Measurements from ENCODE around the gene CDK19.
"Not testable (repeated sequence)": the region's sequence is repeated elsewhere in the genome, so short reads cannot be mapped to it uniquely, and the experiment has no call there.

Gene CDK19

DNA sequence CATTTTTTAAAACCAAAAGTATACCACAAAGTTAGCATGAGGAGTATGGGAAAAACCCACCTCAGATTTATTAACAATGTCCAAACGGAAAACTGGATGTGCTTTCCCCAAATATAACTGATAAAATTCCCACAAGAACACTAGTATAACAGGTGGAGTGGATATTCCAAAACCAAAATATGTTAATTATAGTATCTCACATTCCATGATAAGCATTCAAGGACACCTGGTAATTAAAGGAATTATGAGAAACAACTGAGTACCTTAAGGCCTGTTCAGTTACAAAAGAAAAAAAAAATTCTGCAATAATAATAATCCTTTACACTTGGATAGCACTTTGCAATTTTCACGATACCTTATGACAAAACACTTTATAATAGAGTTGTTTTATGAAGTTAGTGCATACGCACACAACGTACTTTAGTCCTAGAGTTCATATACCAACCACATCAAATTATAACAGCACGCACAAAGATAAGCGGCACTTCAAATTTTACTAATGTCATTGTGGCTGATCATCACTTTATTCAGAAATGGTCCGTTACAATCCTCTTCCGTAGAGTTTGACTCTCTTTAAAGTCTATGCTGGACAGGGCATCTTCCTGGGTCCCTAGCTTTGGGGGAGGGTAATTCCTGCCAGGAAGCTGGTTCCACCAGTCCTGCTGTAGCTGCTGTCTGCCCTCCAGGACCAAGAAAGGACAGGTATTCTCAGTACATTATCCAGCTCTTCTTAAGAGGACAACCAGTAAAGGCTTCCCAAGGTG, 1.7 kb downstream of the CDK19 start:
- no peak for DNase-seq

DNA sequence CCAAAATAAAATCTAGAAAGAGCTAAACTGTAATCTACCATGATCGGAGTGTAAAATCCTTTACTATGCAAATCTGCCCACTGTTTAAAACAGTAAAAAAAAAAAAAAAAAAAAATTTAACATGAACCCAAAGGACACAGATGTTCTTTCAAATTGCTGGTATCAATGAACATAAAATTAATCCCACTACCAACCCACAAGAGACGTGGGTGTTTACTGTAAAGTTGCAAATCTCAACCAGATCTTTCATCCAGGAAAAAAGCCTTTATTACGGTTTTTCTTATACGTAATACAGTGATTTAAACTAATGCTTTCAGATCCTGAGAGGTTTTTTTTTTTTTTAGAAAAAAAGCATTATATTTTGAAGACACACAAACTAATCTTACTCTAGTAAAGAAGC, 2.5 kb downstream of the CDK19 start:
- DNase-seq: no peak

DNA sequence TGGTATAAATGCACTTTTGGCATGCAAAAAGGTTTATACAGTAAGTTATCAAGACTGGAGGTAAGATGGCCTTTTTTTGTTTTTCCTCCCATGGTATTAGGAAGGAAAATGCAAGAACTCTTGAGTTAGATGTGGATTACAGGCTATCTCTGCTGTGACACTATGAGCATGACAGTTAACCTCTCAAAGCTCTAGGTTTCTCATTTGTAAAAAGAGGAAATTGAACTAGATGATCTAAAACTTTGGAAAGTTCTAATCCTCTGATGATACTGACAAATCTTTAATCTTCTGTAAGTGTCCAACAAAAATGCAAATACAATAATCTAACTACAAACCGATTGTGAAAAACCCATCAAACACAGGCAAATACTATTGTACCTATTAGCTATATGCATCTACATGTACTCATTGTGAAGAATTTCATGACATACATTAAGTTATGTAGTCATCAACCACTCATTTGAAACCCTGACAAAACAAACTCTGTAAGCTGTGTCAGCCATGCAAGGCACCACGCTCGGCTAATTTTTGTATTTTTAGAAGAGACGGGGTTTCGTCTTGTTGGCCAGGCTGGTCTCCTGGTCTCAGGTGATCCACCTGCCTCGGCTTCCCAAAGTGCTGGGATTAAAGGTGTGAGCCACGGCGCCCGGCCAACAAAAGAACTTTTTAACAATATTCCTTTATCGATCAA, 4.2 kb downstream of the CDK19 start:
- DNase-seq: peak; percentile 52

DNA sequence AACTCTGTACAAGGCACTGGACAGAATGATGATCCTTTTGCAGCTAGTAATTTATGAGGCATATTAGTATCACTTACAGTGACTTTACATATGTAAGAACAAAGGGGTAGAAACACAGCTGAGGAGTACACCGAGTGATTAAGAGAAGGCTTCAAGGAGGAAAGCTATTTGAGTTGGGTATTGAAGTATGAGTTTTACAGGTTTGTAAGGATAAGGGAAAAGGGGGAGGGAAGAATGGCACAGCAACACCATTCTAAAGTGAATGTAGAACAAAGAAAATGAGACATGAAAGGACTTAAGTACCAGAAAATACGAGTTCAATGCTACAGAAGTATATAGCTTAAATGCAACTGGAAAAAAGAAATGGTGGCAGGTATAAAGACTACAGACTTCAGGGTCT, 5.5 kb downstream of the CDK19 start:
- no peak for DNase-seq

DNA sequence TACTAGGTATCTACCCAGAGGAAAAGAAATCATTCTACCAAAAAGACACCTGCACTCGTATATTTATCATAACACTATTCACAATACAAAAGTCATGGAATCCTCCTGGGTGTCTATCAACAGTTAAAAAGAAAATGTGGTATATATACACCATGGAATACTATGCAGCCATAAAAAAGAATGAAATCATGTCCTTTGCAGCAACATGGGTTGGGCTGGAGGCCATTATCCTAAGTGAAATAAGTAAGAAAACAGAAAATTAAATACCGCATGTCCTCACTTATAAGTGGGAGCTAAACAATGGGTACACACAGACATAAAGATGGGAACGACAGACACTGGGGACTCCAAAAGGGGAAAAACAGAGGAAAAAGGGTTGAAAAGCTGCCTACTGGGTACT, 13.1 kb downstream of the CDK19 start:
- not testable (repeated sequence) for DNase-seq

DNA sequence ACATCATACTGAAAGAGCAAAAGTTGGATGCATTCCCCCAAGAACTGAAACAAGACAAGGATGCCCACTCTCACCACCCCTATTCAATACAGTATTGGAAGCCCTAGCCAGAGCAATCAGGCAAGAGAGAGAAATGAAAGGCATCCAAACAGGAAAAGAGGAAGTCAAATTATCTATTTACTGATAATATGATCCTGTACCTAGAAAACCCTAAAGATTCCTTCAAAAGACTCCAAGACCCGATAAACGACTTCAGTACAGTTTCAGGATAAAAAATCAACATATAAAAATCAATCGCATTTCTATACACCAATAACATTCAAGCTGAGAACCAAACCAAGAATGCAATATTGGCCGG, 14.5 kb downstream of the CDK19 start:
- no peak for DNase-seq

DNA sequence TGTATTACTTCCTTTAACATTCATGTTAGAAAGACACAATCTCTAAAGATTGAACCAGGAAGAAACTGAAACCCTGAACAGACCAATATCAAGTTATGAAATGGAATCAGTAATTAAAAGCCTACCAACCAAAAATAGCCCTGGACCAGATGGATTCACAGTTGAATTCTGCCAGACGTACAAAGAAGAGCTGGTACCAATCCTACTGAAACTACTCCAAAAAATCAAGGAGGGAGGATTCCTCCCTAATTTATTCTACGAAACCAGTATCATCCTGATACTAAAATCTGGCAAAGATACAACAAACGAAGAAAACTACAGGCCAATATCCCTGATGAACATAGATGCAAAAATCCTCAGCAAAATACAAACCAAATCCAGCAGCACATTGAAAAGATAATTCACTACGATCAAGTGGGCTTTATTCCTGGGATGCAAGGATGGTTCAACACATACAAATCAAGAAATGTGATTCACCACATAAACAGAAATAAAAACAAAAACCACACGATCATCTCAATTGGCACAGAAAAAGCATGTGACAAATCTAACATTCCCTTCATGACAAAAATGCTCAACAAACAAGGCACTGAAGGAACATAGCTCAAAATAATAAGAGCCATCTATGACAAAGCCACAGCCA, 15.0 kb downstream of the CDK19 start:
- no peak for DNase-seq

DNA sequence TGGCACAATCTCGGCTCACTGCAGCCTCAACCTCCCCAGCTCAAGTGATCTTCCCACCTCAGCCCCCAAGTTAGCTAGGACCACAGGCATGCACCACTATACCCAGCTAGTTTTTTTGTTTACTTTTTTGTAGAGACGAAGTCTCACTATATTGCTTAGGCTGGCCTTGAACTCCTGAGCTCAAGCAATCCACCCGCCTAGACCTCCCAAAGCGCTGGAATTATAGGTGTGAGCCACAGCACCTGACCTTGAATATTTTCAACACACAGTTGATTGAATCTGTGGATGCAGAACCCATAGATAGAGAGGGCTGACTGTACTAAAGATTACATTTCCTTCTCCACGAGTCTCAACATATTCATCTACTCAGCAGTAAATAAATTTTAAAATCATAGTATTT, 15.6 kb downstream of the CDK19 start:
- no peak for DNase-seq

DNA sequence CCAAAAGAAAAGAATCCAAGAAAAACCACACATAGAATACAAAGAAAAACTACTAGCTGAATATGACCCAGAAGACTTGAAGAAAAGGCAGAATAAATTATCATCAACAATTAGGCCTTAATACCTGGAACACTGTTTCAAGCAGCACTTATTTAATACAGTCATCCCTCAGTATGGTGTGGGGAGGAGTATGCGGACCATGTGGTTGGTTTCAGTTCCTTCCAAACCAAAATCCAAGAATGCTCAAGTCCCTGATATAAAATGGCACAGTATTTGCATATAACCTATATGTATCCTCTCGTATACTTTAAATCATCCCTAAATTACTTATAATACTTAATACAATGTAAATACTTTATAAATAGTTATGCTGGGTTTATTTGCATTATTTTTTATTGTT, 16.1 kb downstream of the CDK19 start:
- DNase-seq: peak; percentile 47

DNA sequence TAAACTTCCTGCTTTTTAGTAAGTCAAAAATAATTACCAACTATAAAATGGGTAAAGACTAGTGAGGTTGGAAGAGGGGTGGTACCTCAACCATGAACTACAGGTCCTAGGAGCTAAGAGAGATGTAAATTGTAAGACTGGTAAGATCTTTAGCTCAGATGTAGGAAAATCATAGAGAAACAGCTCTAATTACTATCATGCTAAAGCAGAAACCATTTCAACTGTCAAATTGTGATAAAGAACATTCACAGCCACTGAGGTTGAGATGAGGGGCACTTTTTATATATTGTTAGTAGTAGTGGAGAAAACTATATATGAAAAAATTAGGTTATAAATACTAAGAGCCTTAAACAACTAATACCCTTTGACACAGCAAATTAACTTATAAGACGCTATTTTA, 20.0 kb downstream of the CDK19 start:
- DNase-seq: no peak

DNA sequence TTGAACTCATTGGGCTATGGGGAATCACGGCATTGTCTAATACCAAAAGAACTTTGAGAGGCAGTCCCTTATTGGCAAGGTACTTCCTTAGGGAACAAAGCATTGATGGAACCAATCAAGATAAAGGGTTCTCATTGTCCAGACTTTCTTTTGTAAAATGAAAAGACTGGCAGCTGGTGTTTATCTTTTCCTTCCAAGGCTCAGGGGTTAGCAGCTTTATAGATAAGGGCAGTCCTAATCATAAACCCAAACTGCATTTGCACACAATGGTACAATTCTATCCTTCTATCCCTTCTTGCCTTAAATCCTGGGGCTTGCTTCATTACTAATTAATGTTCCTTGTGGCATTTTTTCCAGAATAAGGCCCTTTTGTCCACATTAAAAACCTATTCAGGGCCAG, 28.6 kb downstream of the CDK19 start:
- DNase-seq: no peak

DNA sequence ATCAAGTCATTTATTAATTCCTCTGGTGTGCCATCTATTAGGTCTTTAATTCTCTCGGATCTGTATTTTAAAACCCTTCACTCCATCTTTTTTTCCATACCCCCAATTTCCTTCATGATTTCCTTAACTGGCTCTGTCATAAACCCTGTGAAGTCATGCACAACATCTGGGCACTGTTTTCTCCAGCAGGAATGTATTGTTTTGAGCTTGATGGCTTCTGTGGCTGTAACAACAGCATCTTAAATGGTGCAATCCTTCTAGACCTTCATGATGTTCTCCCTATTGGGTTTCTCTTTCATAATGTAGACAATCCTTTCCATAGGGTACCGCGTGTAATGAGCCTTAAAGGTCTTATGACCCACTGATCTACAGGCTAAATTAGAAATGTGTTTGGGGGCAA, 29.0 kb downstream of the CDK19 start:
- no peak for DNase-seq

DNA sequence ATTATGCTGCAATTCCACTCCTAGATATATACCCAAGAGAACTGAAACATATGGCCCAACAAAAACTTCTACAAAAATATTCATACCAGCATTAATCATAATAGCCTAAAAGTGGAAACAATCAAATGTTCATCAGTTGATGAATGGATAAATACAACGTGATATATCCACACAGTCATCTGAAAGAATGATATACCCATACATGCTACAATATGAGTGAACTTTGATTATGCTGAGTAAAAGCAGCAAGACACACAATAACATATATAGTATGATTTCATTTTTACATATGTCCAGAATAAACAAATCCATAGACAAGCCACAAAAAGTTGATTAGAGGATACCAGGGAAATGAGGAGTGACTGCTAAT, 30.7 kb downstream of the CDK19 start:
- DNase-seq: no peak

DNA sequence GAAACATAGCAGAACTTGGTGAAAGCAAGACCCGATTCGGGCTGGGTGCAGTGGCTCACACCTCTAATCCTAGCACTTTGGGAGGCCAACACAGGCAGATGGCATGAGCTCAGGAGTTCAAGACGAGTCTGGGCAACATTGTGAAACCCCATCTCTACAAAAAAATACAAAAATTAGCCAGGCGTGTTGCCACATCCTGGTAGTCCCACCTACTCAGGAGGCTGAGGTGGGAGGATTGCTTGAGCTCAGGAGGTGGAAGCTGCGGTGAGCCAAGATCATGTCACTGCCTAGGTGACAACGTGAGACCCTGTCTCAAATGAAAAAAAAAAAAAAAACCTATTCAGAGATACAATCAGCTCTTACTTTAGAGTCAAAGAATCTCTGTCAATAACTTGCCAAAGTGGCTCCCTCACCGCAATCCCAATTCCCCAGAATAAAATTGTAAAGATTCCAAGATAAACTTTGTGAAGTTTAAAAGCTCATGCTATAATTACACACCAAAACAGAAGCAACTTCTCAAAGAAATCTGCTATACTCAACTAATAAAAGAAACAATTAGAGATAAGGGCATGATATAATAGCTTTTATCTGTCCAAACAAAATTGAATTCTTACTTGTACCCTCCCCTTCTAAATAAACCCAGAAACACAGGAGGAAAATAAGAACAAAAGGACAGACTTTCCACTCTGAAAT, 33.6 kb downstream of the CDK19 start:
- no peak for DNase-seq

DNA sequence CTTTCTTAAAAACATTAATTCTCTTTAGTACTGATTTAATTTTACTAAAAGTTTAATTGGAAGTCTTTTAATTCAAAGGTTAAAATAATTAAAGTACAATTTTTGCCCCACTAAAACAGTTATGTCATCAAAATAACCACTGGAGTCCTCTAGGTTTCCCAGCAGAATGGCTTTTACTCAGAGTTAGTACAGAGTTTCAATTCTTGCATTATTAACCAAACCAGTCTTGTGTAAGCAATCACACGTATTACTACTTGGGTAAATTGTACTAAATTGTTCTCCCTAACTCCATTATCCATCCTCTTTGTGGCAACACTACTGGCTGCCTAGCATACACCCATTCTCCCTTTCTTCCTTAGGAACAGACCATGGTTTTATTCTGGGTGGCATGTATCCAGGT, 36.9 kb downstream of the CDK19 start:
- DNase-seq: no peak

DNA sequence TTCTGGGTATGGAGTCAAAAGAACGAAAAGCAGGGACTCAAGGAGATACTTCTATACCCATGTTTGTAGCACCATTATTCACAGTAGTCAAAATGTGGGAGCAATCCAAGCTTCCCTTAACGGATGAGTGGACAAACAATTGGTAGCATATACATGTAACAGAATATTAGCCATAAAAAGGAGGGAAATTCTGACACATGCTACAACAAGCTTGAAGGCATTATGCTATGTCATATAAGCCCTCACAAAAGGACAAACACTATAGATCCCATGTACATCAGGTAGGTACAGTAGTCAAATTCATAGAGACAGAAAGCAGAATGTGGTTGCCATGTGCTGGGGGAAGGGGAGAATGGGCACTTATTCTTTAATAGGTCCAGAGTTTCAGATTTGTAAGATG, 37.6 kb downstream of the CDK19 start:
- DNase-seq: no peak

DNA sequence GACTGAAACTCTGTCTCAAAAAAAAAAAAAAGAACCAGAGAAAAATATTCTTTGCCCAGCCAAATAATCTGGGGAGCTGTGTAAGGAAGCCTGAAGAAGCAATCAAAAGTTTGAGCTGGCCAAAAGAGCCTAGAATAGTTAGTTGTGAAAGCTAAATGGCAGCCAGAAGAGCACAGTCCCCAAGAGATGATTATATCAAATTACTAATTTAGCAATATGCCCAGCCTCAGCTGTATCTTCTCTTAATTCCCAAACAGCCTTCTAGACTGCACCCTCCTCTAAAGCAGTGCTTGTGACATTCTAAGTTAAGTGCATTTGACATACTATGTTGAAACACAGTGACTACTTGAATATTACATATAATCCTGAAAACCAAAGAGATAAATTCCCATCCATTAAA, 38.9 kb downstream of the CDK19 start:
- DNase-seq: no peak

DNA sequence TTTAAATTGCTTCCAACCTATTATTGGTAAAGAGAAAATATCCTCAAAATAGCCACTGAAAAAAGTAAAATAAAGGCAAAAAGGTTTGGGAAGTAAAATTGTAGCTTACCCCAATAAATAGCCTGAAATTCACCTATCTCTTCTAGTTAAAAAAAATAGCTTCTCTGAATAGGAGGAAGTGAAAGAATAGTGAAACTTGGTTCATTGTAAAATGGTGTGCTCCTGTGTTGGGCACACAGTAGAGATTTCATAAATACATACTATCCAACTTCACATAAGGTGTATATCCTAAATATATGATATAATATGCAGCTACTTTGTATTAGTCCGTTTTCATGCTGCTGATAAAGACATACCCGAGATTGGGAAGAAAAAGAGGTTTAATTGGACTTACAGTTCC, 45.3 kb downstream of the CDK19 start:
- no peak for DNase-seq

DNA sequence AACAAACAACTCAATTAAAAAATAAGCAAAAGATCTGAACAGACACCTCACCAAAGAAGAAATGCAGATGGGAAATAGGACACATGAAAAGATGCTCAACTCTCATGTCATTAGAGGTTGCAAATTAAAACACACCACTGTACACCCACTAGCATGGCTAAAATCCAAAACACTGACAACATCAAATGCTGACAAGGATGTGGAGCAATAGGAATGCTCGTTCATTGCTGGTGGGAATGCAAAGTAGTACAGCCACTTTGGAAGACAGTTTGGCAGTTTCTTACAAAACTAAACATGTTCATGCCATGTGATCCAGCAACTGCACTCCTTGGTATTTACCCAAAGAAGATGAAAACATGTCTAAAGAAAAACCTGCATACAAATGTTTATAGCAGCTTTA, 47.2 kb downstream of the CDK19 start:
- no peak for DNase-seq

DNA sequence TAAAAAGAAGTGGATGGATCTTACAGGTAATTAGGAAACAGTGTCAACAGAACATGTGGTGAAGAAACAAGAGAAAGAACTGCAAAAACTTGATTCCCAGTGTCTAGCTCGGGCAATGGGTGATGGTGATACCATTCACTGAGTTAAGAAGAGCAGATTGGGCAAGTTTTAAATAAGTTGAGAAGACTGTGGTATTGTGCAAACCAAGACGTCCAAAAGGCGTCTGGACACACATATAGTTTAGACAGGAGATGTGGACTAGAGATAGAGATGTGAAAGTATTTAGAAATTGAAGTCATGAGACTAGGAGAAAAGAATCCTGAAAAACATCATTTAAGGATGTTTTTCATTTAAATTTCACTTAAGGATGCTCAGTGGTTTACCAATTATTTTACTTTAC, 53.9 kb downstream of the CDK19 start:
- peak; percentile 8 for DNase-seq

DNA sequence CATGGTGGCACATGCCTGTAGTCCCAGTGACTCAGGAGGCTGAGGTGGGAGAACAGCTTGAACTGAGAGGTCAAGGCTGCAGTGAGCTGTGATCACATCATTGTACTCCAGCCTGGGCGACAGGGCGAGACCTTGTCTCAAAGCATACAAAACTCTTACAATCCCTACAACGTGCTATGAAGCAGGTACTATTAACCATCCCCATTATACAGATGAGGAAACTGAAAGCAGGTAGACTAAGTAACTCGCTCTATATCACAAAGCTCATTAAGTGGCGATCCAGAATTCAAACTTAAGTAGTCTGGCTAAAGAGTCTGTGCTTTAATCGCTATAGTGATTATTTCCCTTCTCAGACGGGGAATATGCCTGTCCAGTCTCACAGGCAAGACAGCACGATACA, 54.7 kb downstream of the CDK19 start:
- DNase-seq: no peak

DNA sequence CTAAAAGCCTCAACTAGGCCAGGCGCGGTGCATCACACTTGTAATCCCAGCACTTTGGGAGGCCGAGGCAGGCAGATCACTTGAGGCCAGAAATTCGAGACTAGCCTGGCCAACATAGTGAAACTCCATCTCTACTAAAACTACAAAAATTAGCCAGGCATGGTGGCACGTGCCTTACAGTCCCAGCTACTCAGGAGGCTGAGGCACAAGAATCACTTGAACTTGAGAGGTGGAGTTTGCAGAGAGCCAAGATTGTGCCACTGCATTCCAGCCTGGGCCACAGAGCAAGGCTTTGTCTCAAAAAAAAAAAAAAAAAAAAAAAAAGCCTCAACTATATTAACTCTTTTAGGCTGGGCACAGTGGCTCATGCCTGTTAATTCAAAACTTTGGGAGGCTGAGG, 55.2 kb downstream of the CDK19 start:
- DNase-seq: not testable (repeated sequence)

DNA sequence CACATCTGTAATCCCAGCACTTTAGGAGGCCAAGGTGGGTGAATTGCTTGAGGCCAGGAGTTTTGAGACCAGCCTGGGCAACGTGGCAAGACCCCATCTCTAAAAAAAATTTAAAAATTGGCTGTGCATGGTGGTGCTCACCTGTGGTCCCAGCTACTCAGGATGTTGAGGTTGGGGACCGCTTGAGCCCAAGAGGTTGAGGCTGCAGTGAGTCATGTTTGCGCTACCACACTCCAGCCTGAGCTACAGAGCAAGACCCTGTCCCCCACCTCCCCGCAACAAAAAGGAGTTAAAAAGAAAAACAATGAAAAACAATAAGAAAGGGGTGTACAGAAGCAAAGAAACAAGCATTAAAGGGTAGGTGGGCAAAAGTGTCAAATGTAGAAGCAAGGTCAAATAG, 57.3 kb downstream of the CDK19 start:
- DNase-seq: no peak

DNA sequence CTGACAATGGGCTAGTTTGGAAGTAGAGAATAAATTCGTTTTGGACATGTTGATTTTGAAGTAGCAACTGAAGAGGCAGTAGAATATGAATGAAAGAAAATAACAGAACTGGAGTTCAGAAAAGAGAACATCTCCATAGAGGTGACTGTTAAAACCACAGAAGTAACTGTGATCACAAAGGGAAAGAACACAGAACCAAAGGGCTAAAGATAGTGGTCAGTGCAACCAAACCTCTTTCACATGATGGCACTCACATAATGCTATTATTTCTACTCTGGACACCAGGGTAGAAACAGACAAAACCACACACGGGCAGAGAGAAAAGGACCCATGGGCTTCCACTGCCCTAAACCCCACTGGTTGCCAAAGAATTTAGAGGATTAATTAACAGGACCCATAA, 58.5 kb downstream of the CDK19 start:
- DNase-seq: no peak

Measured in suppressor macrophage treated with lipopolysaccharide for 4 hours (primary cell).